HG02943 (cell line): ENCODE results near the gene METTL8.
A peak's percentile ranks its signal among the peaks of the same experiment; 100 is the strongest.
"Not testable (repeated sequence)": the region's sequence is repeated elsewhere in the genome, so short reads cannot be mapped to it uniquely, and the experiment has no call there.

Experiments used
- ATAC-seq: cut with Tn5 transposase; IDR thresholded peaks from one replicate; pipeline ENCODE4 v1.9.1; 2021; ENCODE audit warnings: mild to moderate bottlenecking, low read depth, moderate library complexity; ENCODE audit not compliant: unreplicated experiment

METTL8 gene

DNA sequence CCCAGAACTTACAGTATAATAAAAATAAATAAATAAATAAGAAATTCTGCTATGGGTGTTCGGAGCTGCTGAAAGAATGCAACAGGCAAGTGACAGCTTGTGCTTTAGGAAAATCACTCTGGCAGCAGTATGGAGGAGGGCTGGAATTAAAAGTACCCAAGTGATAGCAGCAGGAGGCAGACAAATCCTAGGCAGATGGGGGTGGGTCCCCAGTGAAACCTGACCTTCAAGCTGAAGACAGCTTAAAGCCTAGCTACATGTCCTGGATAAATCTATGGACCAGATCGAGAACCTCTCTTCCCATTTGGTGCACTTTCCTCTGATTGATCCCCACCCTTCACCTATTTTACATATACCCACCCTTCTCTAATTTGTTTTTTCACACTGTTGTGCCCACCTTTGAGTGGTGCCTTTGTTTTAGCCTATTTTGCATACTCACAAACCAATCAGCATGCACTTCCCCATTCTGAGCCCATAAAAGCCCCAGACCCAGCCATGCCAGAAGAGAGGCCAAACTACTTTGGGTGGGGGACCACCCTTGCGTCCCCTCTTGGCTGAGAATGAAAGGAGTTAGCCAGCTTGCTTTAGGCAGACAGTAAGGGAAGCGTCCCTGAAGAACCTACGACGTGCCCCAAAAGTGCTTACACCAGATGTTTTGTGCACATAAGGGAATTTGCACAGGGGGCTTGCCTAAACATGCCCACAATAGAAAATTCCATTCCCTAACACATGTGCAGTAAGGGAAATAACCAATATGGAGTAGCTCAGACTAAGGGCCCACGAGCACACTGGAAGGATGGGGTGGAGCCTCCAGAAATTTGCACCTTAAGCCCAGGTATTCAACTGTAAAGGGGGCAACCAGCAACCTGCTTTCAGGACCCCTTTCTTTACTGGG lies 3.0 kb downstream of the METTL8 start:
- no peak for ATAC-seq

DNA sequence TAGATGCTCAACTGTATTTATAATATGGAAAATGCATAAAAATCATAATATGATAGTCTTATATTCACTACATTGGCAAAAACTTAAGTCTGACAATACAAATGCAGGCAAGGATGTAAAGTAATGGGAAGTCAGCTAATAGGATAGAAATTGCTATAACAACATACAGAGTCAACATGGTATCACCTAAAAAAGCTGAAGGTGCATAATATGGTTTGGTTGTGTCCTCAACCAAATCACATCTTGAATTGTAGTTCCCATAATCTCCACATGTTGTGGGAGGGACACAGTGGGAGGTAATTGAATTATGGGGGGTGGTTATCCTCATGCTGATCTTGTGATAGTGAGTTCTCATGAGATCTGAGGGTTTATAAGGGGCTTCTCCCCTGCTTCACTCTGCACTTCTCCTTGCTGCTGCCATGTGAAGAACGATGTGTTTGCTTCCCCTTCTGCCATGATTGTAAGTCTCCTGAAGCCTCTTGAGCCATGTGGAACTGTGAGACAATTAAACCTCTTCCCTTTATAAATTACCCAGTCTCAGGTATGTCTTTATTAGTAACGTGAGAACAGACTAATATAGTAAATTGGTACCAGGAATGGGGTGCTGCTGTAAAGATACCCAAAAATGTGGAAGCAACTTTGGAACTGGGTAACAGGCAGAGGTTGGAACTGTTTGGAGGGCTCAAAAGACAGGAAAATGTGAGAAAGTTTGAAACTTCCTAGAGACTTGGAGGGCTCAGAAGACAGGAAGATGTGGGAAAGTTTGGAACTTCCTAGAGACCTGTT lies 10.9 kb downstream of the METTL8 start:
- not testable (repeated sequence) for ATAC-seq

DNA sequence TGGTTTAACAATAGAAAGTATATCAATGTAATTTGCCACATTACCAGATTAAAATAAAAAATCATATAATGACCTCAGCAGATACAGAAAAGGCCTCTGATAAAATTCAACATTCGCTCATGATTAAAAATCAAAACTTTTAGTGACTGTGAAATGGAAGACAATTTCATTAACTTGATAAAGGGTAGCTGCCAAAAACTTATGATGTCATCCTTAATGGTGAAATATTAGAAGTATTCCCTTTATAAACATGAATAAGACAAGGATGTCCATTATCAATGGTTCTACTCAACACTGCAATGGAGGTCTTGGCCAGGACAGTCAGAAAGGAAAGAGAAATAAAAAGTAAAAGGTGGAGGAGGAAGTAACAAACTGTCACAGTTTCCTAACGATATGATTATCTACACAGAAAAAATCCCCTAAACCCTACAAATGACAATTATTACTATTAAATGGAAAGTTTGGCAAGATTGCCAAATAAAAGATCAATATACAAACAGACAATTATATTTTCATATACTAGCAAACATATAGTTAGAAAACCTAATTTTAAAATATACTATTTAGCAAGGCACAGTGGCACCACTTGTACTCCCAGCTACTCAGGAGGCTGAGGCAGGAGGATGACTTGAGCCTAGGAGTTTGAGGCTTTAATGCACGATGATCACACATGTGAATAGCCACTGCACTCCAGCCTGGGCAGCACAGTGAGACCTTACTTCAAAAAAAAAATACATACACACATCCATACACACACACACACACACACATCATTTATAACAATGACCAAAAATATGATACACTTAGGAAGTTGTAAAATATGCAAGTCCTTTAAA lies 12.8 kb downstream of the METTL8 start:
- no peak for ATAC-seq

DNA sequence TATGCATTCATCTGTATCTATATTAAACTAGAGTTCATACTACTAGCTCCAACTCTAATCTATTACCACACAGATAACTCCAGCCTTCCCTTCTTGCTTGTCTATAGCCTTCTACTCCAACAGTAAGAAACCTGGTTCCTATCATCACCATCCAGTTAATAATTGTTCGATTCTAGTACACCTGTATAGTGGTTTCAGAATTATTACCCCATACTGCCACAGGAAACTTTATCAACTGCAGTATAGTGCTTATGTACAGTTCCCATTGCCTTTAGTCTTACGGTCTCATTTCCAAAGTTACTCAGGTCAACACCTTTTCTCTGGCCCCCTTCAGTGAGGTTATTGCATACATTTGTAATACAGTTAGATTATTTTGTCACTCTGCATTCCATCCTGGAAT lies 14.5 kb downstream of the METTL8 start:
- ATAC-seq, result no peak

DNA sequence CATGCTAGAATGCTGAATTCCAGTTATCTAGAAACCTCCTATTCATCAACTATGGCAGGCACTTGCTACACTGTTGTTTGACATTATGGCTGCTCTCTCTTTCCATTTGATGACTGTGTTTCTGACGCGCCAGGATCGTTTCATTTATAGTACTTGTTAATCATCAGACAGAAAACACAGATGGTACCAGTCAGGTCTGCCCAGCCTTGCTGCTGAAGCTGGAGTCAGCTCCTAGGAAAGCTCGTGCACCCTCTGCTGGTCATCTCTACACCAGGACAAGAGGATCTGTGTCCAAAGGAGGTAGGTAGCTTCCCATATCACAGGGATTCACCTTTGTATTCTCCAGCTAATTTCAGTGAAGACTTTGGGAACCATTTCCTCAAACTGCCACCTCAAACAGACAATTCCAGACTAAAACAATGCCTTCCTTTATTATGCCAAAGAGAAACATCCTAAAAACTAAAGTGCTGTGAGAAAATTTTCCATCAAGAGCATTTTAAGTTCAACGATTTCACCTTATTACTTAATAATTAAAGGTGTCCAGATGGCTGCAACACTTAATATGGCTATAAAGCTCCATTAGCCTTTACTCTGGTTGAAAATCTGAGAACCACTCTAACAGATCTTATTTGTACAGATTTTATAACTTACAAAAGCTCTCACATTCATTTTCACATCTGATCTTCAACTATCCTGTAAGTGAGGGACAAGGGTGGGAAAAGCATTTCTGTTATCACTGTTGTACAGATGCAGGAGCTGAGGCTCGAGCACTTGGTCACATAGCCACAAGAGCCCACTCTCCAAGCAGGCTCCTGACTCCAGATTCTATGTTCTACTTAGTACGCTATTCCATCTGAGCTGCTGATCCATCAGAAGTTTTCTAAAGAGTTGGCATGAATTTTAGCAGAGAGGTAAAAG lies 17.5 kb downstream of the METTL8 start:
- peak; percentile 81 for ATAC-seq

DNA sequence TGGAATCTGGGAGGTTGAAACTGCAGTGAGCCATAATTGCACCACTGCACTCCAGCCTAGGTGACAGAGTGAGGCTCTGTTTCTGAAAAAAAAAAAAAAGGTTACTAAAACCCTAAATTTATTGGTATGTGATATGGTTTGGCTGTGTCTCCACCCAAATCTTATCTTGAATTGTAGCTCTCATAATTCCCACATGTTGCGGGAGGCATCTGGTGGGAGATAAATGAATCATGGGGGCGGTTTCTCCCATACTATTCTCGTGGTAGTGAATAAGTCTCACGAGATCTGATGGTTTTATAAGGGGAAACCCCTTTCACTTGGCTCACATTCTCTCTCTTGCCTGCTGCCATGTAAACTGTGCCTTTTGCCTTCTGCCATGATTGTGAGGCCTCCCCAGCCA lies 19.1 kb downstream of the METTL8 start:
- ATAC-seq, result not testable (repeated sequence)

DNA sequence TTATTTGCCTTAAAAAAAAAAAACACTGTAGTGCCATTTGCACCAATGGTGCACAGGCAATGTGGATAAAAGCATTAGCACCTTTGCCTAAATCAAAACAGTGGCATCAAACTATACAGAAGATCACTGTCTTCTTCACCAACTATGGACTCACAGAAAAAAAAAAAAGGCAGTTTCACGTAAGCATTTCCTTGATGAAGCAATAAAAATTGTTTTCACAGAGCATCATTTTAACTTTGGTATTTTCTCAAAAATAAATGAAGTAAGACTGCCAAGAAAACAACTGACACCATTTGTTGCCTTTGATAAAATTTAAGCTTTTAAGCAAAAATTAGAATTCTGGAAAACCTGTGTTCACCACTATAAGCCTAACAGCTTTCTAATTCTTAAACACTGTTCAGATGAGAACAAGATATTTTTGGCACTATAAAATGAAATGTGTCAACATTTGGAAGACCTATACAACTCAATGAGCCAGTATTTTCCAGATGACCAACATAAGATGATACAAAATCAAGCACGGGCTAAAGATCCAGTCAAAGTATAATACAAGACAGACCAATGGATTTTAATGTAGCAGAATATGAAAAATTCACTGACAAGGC lies 21.1 kb downstream of the METTL8 start:
- no peak for ATAC-seq

DNA sequence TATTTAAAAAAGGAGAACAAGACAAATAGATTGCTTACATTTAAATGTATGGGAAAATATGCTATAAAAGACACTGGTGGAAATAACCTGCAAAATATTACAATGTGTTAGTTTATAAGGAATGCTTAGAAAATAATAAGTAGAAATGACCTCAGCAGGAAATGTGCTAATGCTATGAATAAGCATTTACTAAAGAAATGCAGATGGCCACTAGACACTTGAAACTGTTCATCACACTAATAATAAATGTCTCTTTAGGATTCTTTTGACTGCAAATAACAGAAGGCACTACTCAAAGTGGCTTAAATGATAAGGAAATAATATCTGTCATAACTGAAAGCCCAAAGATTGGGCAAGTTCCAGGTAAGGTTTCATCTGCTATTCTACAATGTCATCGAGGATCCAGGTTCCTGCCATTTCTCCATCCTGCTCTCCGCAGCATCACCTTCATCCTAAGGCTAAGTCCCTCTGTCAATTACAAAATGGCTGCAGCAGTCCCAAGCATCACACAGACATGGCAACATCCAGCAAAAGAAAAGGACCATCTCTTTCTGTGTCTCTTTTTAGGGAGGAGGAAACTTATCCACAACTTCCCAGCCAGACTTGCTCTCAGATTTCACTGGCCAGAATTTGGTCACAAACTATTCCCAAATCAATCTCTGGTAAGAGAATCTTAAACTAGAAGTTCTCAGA lies 21.9 kb downstream of the METTL8 start:
- ATAC-seq, result no peak

DNA sequence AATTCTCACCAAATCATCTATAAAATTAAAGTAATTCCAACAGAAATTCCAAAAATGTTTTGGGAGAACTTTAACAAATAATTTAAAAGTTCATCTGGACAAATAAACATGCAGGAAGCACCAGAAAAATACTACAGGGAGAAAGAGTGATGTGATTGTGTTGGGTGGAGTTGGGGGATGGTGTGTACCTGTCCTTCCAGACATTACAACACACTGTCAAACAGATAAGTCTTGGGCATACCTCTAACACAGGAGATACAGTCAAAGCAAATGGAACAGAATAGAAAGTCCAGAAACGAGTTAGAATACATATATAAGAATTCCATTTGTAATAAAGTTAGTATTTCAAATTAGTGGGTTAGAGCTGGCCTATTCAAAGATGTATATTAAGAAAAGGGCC lies 22.6 kb downstream of the METTL8 start:
- ATAC-seq, result no peak

DNA sequence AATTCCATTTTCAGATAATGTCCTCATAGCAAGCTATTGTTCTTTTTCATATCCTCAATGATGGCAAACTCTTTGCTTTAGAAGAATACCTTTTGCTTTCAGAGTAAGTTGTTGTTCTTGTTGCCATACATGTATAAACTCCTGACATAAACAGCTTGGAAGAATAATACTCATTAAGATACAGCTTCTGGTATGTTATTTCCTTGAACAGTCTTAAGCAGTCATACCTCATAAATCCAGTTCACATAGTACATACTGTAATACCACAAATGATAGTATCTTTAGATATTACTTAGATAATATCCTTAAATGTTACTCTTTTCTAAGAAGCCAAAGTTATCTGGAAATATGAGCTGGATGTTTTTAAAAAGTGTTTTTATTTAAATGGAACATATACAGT lies 23.2 kb downstream of the METTL8 start:
- no peak for ATAC-seq

DNA sequence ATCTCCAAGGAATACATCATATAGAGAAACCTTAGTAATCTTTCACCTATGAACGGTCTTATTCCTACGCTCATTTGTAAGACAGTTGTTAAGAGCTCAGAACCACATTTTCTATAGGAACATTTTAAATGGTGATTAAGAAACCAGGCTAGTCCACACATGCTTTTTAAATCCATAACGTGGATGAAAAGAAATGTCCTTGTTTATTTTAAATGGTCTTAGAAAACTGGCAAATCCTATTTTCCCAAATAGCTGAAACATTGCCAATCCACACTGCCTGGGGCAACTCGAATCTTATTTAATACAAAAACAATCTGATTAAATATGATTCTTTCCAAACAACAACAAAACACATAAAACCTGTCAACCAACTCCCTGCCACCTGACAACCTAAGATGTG lies 23.7 kb downstream of the METTL8 start:
- ATAC-seq, result no peak

DNA sequence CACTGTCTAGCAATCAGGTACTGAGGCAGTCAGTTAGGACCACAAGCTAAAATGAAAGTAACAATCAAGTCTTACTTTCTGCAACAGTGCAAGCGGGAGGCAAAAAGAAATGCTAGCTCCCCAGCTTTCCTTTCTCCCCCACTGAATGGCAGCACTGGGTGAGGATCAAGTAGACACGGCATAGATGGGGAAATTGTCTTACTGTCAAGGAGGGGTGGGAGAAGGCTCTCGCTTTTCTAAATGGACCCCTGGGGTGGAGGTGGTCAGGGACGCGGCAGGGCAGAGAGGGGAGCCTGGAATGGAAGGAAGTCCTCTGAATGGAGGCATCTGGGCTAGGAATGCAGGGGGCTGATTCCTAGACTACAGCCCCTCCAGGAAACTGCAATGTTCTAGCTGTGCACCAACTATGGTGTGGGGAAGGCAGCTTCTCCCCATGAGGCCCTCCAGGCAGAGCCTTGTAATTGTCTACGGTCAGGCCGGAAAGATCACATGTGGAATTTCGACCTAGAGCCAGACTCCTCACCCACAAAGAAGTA lies 24.3 kb downstream of the METTL8 start:
- no peak for ATAC-seq

DNA sequence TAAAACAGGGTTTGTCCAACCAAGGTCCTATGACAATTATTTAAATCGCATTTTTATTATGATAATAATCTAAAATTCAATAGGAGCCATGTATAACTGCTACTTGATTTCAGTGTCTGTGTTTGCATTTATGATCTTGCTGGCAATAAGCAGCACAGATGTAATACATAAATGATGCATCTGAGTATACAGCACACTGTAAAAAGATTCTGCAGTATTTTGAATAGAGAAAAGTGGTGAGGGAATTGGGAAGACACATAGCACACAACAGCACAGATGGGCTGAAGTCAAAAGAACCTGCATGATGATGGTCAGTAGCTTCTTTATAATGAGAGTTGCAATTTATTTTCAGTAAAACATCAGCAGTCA lies 26.1 kb downstream of the METTL8 start:
- no peak for ATAC-seq

DNA sequence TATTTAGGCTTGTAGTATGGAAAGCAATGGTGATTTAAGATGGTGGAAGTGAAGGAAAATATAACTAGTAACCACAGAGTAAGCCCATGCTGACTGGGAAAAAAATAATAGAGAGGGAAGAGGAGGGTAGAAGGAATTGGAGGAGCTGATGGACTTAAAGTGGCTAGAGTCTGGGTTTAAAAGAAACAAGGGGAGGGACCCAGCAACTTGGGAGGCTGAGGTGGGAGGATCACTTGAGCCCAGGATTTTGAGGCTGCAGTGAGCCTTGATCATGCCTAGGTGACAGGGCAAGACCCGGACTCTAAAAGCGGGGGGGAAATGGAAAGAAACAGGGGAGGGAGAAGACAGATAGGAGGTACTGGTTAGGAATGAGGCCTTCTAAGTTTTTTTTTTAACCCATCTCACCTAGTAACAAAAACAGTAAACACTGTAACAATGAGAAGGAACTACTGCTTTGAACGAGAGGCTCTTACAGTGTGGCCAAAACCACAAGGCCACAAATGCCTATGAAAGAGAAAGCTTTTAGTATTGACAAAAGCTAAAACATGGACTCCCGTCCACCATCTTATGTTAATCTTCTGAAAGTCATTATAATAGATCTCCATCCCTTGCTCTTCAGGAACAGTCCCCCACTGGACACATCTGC lies 26.6 kb downstream of the METTL8 start:
- ATAC-seq, result no peak

DNA sequence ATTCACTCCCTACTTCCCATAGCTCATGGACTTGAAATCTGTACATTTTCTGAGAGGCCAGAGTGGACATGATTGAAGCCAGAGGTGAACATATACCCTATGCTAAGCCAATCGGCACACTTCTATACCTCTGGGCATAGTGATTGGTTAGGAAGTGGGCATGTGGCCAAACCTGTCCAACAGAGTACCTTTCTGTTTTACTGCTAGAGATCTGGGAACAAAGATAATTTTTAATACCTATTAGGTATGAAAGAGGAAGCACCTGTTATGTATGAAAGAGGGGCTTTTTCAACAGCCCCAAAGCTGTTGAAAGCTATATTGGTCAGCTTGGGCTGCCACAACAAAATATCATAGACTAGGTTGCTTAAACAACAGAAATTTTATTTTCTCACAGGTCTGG lies 27.7 kb downstream of the METTL8 start:
- ATAC-seq, result peak; percentile 50

DNA sequence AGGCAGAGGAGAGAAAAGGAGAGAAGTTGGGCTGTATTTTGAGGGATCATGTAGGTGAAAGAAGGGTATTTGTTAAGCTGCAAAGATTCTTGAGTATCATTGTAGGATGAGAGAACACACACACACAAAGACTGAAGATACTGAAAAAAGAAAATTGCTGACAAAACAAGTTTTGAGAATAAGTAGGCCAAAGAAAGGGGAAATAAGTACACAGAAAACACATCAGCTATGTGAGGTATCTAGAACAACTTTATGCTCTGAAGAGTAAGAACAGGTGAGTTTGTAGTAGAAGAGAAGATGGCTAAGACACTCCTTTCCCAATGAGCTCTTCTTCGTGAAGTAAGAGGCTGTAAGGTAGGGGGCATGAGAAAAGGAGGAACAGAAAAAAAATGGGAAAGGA lies 28.2 kb downstream of the METTL8 start:
- ATAC-seq, result no peak

DNA sequence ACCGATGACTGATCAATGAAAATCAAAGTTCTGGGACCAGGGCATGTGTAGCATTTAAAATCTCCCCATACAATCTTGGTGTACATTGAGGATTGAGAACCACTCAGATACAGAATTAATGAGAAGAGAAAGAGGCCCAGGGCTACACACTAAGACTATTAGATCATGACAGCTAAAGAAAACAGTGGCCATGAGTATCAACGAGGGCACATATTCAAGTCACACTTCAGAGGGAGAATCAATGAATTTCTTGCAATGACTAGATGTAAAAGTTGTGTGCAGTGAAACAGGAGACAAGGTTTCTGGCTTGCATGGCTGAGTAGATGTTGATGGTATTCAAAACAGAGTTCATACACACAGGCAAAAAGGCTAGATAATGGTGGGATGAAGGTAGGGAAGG lies 29.1 kb downstream of the METTL8 start:
- ATAC-seq, result no peak

DNA sequence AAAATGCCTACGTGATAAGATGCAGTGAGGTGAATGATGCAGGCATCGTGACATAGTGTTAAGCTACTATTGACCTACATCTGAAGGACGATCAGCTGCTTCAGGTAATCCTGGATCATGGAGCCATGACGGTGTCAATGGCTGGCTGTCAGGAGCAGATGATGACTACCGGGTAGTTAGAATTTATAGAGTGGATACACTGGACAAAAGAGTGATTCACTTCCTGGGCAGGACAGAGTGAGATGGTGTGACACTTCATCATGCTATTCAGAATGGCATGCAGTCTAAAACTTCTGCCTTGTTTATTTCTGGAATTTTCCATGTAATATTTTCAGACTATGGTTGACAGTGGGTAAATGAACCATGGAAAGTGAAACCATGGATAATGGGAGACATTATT lies 29.5 kb downstream of the METTL8 start:
- no peak for ATAC-seq
